ENCODE data around the gene CLIC3.

CLIC3 gene

DNA sequence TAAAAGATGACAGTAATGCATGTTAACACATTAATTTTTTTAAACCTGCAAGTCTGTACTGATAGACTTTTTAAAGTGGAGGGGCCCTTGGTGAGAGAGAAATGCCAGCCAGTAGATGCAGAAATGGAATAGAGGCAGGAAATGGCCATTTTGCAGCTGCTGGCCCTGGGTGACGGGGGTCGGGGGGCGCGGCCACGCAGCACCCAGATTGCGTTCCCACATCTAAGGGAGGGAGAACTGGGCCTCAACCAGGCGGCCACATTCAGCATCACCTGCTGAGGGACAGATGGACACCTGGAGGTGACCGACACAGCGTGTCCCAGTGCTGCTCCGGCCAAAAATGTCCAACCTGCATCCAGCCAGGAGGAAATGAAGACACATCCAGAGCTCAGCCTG, 6.3 kb upstream of the CLIC3 start:
- H3K79me2 ChIP-seq (ENCODE audit: insufficient read depth, low read length): no peaks in the 10 kb centered on the region
- H3K36me3 ChIP-seq (ENCODE audit: insufficient read depth, low read length): no peaks in the 10 kb centered on the region
- H3K9ac ChIP-seq (ENCODE audit: low read depth, low read length): no peak overlapping the region
- ATAC-seq (ENCODE audit: insufficient read depth, low read depth) (no peak), DNase-seq (no peak)
- TF ChIP-seq, protein P1, sequence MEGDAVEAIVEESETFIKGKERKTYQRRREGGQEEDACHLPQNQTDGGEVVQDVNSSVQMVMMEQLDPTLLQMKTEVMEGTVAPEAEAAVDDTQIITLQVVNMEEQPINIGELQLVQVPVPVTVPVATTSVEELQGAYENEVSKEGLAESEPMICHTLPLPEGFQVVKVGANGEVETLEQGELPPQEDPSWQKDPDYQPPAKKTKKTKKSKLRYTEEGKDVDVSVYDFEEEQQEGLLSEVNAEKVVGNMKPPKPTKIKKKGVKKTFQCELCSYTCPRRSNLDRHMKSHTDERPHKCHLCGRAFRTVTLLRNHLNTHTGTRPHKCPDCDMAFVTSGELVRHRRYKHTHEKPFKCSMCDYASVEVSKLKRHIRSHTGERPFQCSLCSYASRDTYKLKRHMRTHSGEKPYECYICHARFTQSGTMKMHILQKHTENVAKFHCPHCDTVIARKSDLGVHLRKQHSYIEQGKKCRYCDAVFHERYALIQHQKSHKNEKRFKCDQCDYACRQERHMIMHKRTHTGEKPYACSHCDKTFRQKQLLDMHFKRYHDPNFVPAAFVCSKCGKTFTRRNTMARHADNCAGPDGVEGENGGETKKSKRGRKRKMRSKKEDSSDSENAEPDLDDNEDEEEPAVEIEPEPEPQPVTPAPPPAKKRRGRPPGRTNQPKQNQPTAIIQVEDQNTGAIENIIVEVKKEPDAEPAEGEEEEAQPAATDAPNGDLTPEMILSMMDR (IDR thresholded peaks at IDR 0.05; ENCODE audit: borderline replicate concordance, extremely low read depth, low read length, poor library complexity, severe bottlenecking): no peak
- TF ChIP-seq EZH2 (IDR thresholded peaks at IDR 0.05; ENCODE audit: borderline replicate concordance, low read depth, low read length, severe bottlenecking): no peak
- H3K4me1 ChIP-seq (ENCODE audit: insufficient read depth, low read length): no peaks in the 10 kb centered on the region
- H3K27ac ChIP-seq (ENCODE audit: low read length): no peak overlapping the region
- no peak overlapping the region for H2AFZ ChIP-seq (ENCODE audit: low read depth, low read length)
- no peaks in the 10 kb centered on the region for H3K9me3 ChIP-seq (ENCODE audit: insufficient read depth, low read length, severe bottlenecking)
- H3K4me3 ChIP-seq (ENCODE audit: low read depth in 1 of 2, low read length in 2 of 2): no peak overlapping the region
- no peaks in the 10 kb centered on the region for H3K27me3 ChIP-seq (ENCODE audit: insufficient read depth, low read length, poor library complexity)
- H4K20me1 ChIP-seq (ENCODE audit: insufficient read depth, low read length): no peaks in the 10 kb centered on the region
- H3K4me2 ChIP-seq (ENCODE audit: insufficient read depth, low read length): no peak overlapping the region

DNA sequence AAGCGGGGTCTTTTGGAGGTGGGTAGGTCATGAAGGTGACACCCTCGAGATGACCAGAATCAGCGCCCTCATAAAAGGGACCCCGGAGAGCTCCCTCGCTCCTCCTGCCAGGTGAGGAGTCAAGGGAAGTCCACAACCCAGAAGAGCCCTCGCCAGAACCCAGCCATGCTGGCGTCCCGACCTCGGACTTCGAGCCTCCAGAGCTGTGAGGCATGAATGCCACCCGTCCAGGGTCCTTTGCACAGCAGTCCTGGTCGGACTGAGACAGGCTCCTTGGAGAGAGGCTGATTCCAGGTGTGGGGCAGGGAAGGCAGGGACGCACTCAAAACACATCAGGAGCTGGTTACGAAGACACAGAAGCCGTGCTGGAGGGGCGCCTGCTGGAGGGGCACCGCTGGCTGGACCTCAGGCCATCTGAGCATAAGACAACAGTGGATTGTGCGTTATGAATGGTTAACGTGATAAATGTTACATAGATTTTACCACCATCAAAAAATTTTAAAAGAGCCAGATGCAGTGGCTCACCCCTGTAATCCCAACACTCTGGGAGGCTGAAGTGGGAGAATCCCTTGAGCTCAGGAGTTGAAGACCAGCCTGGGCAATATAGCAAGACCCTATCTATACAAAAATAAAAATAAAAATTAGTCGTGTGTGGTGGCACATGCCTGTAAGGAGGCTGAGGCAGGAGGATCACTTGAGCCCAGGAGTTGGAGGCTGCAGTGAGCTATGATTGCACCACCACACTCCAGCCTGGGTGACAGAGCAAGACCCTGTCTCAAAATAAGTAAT, 5.7 kb upstream of the CLIC3 start:
- no peak for ATAC-seq (ENCODE audit: insufficient read depth, low read depth)
- no peaks in the 10 kb centered on the region for H3K27me3 ChIP-seq (ENCODE audit: insufficient read depth, low read length, poor library complexity)
- H3K9ac ChIP-seq (ENCODE audit: low read depth, low read length): no peak overlapping the region
- H3K4me2 ChIP-seq (ENCODE audit: insufficient read depth, low read length): no peak overlapping the region
- no peaks in the 10 kb centered on the region for H3K4me1 ChIP-seq (ENCODE audit: insufficient read depth, low read length)
- TF ChIP-seq EZH2 (IDR thresholded peaks at IDR 0.05; ENCODE audit: borderline replicate concordance, low read depth, low read length, severe bottlenecking): no peak
- TF ChIP-seq, protein P1 (IDR thresholded peaks at IDR 0.05; ENCODE audit: borderline replicate concordance, extremely low read depth, low read length, poor library complexity, severe bottlenecking): no peak
- H3K79me2 ChIP-seq (ENCODE audit: insufficient read depth, low read length): no peaks in the 10 kb centered on the region
- no peaks in the 10 kb centered on the region for H3K36me3 ChIP-seq (ENCODE audit: insufficient read depth, low read length)
- no peak for DNase-seq
- H3K27ac ChIP-seq (ENCODE audit: low read length): no peak overlapping the region
- H4K20me1 ChIP-seq (ENCODE audit: insufficient read depth, low read length): no peaks in the 10 kb centered on the region
- no peak overlapping the region for H2AFZ ChIP-seq (ENCODE audit: low read depth, low read length)
- no peaks in the 10 kb centered on the region for H3K9me3 ChIP-seq (ENCODE audit: insufficient read depth, low read length, severe bottlenecking)
- H3K4me3 ChIP-seq (ENCODE audit: low read depth in 1 of 2, low read length in 2 of 2): no peak overlapping the region

DNA sequence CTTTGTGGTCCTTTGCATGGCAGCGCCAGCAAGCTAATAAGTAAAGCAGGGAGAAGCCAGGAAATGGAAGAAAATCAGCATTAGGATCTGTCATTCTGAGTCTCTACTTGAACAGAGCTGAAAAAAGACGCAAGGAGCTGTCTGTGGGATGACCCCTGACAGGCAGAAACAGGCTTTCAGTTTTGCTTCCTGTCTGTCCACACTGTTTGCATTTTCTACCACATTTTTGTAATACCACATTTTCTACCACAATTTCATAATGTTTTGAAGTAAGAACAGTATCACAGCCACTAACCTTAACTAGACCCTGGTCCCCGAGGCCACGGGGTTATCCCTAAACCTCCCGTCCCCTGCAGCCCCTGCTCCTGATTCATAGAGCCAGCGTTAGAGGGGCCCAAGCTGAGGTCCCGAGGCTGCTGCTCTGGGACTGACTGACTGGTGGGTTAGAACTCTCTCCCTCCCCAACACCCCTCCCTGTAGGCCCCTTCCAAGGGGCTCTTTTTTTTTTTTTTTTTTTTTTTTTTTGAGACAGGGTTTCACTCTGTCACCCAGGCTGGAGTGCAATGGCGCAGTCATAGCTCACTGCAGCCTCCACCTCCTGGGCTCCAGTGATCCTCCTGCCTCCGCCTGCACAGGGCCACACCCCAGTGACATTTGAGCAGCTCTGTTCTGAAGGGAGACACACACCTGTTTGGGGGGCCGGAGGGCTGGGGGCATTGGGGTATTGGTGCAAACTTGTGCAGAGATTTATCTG, 4.0 kb upstream of the CLIC3 start:
- peaks cover 5% of the 10 kb centered on the region; the same call in 1 of the 2 replicates for H3K4me1 ChIP-seq (ENCODE audit: insufficient read depth, low read length)
- no peaks in the 10 kb centered on the region for H3K36me3 ChIP-seq (ENCODE audit: insufficient read depth, low read length)
- no peak overlapping the region for H3K4me3 ChIP-seq (ENCODE audit: low read depth in 1 of 2, low read length in 2 of 2)
- TF ChIP-seq, protein P1 (IDR thresholded peaks at IDR 0.05; ENCODE audit: borderline replicate concordance, extremely low read depth, low read length, poor library complexity, severe bottlenecking): no peak
- TF ChIP-seq EZH2 (IDR thresholded peaks at IDR 0.05; ENCODE audit: borderline replicate concordance, low read depth, low read length, severe bottlenecking): no peak
- no peaks in the 10 kb centered on the region for H3K9me3 ChIP-seq (ENCODE audit: insufficient read depth, low read length, severe bottlenecking)
- H3K79me2 ChIP-seq (ENCODE audit: insufficient read depth, low read length): no peaks in the 10 kb centered on the region
- H3K27me3 ChIP-seq (ENCODE audit: insufficient read depth, low read length, poor library complexity): no peaks in the 10 kb centered on the region
- no peak for ATAC-seq (ENCODE audit: insufficient read depth, low read depth)
- no peak overlapping the region for H3K4me2 ChIP-seq (ENCODE audit: insufficient read depth, low read length)
- peaks cover 6% of the 10 kb centered on the region for H4K20me1 ChIP-seq (ENCODE audit: insufficient read depth, low read length)
- H2AFZ ChIP-seq (ENCODE audit: low read depth, low read length): no peak overlapping the region
- H3K9ac ChIP-seq (ENCODE audit: low read depth, low read length): no peak overlapping the region
- no peak for DNase-seq
- no peak overlapping the region for H3K27ac ChIP-seq (ENCODE audit: low read length)

All from DND-41 (cell line).